K562 (cell line): ENCODE measurements around the gene LYRM7. TPM values are rescaled to one million over a fixed set of nuclear protein-coding genes. Genes with fewer than 3 reads are reported as not detected.

ENCODE experiments used
- ASH1L ChIP-seq: fragments of 450-650 bp; IDR thresholded peaks from 2 replicates; pipeline ENCODE4 v1.6.1; 2018; ENCODE audit warnings: borderline replicate concordance, mild to moderate bottlenecking, low read depth; ENCODE audit not compliant: partially characterized antibody
- ATF1 ChIP-seq, 2 experiments: fragments of 450-650 bp in 1 of 2; IDR thresholded peaks; 2 replicates each; pipeline ENCODE4 v1.6.1; 2016; ENCODE audit warnings: missing compliant biosample characterization in 1 of 2, missing genetic modification characterization in 1 of 2
- C11orf30 ChIP-seq: fragments of 450-650 bp; IDR thresholded peaks from 2 replicates; pipeline ENCODE4 v1.6.1; 2016; ENCODE audit warnings: low read depth, mild to moderate bottlenecking
- COPS2 ChIP-seq: fragments of 450-650 bp; conservative IDR thresholded peaks from 2 replicates; pipeline ENCODE4 v1.6.1; 2016; ENCODE audit warnings: mild to moderate bottlenecking, moderate library complexity
- HDAC1 ChIP-seq, 2 experiments: fragments of 450-650 bp; IDR thresholded peaks; 2 replicates each; pipeline ENCODE4 v1.6.1; 2016 to 2017; ENCODE audit warnings: inconsistent platforms in 1 of 2, mild to moderate bottlenecking in 1 of 2, moderate library complexity in 1 of 2
- MAFG ChIP-seq: fragments of 450-650 bp; conservative IDR thresholded peaks from 2 replicates; pipeline ENCODE4 v1.6.1; 2016; ENCODE audit warnings: missing genetic modification characterization, missing compliant biosample characterization
- OTX1 ChIP-seq: fragments of 450-650 bp; formaldehyde crosslinking; IDR thresholded peaks from 2 replicates; pipeline ENCODE4 v1.4.0; 2022; ENCODE audit warnings: mild to moderate bottlenecking
- RCOR1 ChIP-seq, 2 experiments: IDR thresholded peaks; 2 replicates each; pipeline ENCODE4 v1.6.1; 2012; ENCODE audit warnings: low read depth in 2 of 2, low read length in 2 of 2, borderline replicate concordance in 1 of 2, improper control_type of control experiment in 1 of 2
- TAF1 ChIP-seq: IDR thresholded peaks from 2 replicates; pipeline ENCODE4 v1.6.1; 2011; ENCODE audit warnings: mild to moderate bottlenecking, low read length, moderate library complexity; ENCODE audit not compliant: insufficient read depth, control insufficient read depth, severe bottlenecking; ENCODE audit errors: extremely low read depth
- ZNF347 ChIP-seq: fragments of 450-650 bp; formaldehyde crosslinking; IDR thresholded peaks from 2 replicates; pipeline ENCODE4 v1.4.0; 2020; ENCODE audit warnings: low read depth, mild to moderate bottlenecking, moderate library complexity
- ZNF785 ChIP-seq: fragments of 250-450 bp; sonication (Bioruptor Pico); IDR thresholded peaks from 2 replicates; pipeline ENCODE4 v1.4.0; 2020; ENCODE audit warnings: mild to moderate bottlenecking
- polyA plus RNA-seq, 8 experiments: library from polyadenylated mRNA; depleted of rRNA in 4 of 8; stranded (reverse) in 5 of 8; unstranded in 3 of 8; fragments of >200 nt; fragmentation: Nextera tagmentation in 2 of 8; fragmentation: Illumina TruSeq in 1 of 8; extraction: Ambion mirVana in 2 of 8; extraction: Trizol in 1 of 8; gene quantifications; 2 replicates each; pipeline versions ENCODE4 v1.2.1 to v1.2.3, GENCODE V29; 2011 to 2014; ENCODE audit warnings: inconsistent platforms in 1 of 8, missing spikeins in 1 of 8
- total RNA-seq, 7 experiments: library from RNA; depleted of rRNA in 6 of 7; stranded (reverse); fragments of >200 nt in 6 of 7; fragmentation: Illumina TruSeq in 2 of 7; extraction: Trizol in 2 of 7; gene quantifications; 2 replicates each; pipeline versions ENCODE4 v1.2.1 to v1.2.3, GENCODE V29; 2011 to 2021; ENCODE audit warnings: low replicate concordance in 1 of 7
- TF ChIP-seq, protein P1 (sequence below): sonication (generic); formaldehyde crosslinking; IDR thresholded peaks from 2 replicates; pipeline ENCODE4 v1.8.0; 2022; ENCODE audit warnings: mild to moderate bottlenecking, missing genetic modification reagents, borderline replicate concordance
- TF ChIP-seq, protein P2 (sequence below), 3 experiments: fragments of 200-800 bp in 1 of 3; fragments of 250-450 bp in 1 of 3; fragments of 450-650 bp in 1 of 3; sonication (Bioruptor Pico) in 1 of 3; sonication (Bioruptor generic) in 1 of 3; formaldehyde crosslinking in 1 of 3; IDR thresholded peaks; 2 replicates each; pipeline versions ENCODE4 v1.6.1 to v1.8.0; 2016 to 2022; ENCODE audit warnings: mild to moderate bottlenecking in 2 of 3, missing genetic modification characterization in 2 of 3, missing compliant biosample characterization in 1 of 3, moderate library complexity in 1 of 3
- TF ChIP-seq, protein P3 (sequence below): fragments of 450-650 bp; IDR thresholded peaks from one replicate; pipeline ENCODE4 v1.6.1; 2018; ENCODE audit warnings: mild to moderate bottlenecking, moderate library complexity; ENCODE audit not compliant: partially characterized antibody
- TF ChIP-seq, protein P4 (sequence below): fragments of 450-650 bp; conservative IDR thresholded peaks from 2 replicates; pipeline ENCODE4 v1.6.1; 2016; ENCODE audit warnings: missing genetic modification characterization, low read depth, mild to moderate bottlenecking, control low read depth, missing compliant biosample characterization

LYRM7 gene
- total and polyA plus RNA-seq, 9 of the 15 experiments (the other 6 are each of a cell fraction or from before 2014, with no cell fraction given) = 16.2 to 70.1 (median 33.3) TPM

DNA sequence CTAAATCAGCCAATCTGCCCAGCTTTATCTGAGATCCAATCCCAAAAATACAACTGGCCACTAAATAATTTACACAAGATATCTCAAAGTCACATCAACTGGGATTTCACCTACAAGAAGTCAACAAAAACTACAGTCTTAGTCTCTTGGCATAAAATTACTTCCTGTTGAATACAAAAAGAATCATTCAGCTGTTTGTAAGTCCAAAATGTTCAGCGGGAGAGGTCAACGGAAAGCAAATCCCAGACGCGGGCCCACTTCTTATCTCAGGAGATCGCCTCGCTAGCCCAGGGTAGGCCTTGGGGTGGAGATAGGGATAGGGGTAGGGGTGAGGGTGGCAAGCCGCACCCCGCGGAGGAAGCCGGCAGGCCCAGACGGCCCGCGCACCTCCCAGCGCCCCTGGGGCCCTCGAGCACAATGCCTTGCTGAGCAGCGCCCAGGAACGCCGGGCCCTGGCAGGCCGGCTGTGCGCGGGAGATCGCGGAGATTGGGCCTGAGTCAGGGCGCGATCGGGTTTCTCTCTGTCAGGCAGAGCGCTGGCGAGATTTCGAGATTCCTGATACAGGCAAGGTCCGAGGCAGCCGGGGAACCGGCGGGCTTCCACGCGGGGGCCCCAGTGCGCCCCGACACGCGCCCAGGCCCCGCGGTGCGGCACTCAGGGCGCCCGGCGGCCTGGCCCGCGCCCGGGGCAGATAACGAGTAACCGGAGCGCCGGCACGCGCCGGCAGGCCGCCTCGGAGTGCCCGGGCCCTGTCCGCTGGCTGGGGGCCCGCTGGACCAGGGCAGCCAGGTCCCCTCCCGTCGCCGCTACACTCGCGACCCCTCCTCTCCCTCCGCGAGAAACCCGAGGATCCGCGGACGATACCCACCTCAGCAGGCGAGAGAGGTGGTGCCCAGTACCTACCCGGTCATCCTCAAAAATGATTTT lies 6.3 kb upstream of the LYRM7 start (continued):
- TF ChIP-seq, protein P1, sequence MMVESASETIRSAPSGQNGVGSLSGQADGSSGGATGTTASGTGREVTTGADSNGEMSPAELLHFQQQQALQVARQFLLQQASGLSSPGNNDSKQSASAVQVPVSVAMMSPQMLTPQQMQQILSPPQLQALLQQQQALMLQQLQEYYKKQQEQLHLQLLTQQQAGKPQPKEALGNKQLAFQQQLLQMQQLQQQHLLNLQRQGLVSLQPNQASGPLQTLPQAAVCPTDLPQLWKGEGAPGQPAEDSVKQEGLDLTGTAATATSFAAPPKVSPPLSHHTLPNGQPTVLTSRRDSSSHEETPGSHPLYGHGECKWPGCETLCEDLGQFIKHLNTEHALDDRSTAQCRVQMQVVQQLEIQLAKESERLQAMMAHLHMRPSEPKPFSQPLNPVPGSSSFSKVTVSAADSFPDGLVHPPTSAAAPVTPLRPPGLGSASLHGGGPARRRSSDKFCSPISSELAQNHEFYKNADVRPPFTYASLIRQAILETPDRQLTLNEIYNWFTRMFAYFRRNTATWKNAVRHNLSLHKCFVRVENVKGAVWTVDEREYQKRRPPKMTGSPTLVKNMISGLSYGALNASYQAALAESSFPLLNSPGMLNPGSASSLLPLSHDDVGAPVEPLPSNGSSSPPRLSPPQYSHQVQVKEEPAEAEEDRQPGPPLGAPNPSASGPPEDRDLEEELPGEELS (CRISPR knock-in tag) = no peak; the same call in 1 of the 2 replicates
- TF ChIP-seq ATF1 (CRISPR knock-in tag; IDR thresholded peaks at IDR 0.05) = no peak
- TF ChIP-seq ATF1 (tag; IDR thresholded peaks at IDR 0.05) = peak; percentile 53
- TF ChIP-seq, protein P2, sequence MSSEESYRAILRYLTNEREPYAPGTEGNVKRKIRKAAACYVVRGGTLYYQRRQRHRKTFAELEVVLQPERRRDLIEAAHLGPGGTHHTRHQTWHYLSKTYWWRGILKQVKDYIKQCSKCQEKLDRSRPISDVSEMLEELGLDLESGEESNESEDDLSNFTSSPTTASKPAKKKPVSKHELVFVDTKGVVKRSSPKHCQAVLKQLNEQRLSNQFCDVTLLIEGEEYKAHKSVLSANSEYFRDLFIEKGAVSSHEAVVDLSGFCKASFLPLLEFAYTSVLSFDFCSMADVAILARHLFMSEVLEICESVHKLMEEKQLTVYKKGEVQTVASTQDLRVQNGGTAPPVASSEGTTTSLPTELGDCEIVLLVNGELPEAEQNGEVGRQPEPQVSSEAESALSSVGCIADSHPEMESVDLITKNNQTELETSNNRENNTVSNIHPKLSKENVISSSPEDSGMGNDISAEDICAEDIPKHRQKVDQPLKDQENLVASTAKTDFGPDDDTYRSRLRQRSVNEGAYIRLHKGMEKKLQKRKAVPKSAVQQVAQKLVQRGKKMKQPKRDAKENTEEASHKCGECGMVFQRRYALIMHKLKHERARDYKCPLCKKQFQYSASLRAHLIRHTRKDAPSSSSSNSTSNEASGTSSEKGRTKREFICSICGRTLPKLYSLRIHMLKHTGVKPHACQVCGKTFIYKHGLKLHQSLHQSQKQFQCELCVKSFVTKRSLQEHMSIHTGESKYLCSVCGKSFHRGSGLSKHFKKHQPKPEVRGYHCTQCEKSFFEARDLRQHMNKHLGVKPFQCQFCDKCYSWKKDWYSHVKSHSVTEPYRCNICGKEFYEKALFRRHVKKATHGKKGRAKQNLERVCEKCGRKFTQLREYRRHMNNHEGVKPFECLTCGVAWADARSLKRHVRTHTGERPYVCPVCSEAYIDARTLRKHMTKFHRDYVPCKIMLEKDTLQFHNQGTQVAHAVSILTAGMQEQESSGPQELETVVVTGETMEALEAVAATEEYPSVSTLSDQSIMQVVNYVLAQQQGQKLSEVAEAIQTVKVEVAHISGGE (CRISPR knock-in tag; IDR thresholded peaks at IDR 0.05) = peak in 1 of 3 experiments; percentile 33; a peak in 1 of 6 replicates
- TF ChIP-seq RCOR1 (IDR thresholded peaks at IDR 0.05; ENCODE audit: borderline replicate concordance in 1 of 2, low read depth in 2 of 2, low read length in 2 of 2) = peak in 1 of 2 experiments; percentile 91; a peak in 2 of 4 replicates
- TF ChIP-seq ZNF347 (CRISPR knock-in tag) = no peak
- no peak for TF ChIP-seq ASH1L
- no peak for TF ChIP-seq ZNF785 (CRISPR knock-in tag)
- TF ChIP-seq, protein P3, sequence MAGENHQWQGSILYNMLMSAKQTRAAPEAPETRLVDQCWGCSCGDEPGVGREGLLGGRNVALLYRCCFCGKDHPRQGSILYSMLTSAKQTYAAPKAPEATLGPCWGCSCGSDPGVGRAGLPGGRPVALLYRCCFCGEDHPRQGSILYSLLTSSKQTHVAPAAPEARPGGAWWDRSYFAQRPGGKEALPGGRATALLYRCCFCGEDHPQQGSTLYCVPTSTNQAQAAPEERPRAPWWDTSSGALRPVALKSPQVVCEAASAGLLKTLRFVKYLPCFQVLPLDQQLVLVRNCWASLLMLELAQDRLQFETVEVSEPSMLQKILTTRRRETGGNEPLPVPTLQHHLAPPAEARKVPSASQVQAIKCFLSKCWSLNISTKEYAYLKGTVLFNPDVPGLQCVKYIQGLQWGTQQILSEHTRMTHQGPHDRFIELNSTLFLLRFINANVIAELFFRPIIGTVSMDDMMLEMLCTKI = no peak
- TF ChIP-seq C11orf30 = no peak
- TF ChIP-seq, protein P4, sequence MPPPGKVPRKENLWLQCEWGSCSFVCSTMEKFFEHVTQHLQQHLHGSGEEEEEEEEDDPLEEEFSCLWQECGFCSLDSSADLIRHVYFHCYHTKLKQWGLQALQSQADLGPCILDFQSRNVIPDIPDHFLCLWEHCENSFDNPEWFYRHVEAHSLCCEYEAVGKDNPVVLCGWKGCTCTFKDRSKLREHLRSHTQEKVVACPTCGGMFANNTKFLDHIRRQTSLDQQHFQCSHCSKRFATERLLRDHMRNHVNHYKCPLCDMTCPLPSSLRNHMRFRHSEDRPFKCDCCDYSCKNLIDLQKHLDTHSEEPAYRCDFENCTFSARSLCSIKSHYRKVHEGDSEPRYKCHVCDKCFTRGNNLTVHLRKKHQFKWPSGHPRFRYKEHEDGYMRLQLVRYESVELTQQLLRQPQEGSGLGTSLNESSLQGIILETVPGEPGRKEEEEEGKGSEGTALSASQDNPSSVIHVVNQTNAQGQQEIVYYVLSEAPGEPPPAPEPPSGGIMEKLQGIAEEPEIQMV (tag) = no peak
- peak in 1 of 2 experiments; percentile 82; a peak in 2 of 4 replicates for TF ChIP-seq HDAC1 (IDR thresholded peaks at IDR 0.05)
- TF ChIP-seq COPS2 = no peak
- peak; percentile 78 for TF ChIP-seq TAF1
- 0 out of 2 replicates have a peak, but pooled peaks have one; percentile 55 for TF ChIP-seq OTX1 (CRISPR knock-in tag)
- no peak for TF ChIP-seq MAFG
